GM19240 (cell line): ENCODE data around the gene KIF11.
"Not testable (repeated sequence)": the region's sequence is repeated elsewhere in the genome, so short reads cannot be mapped to it uniquely, and the experiment has no call there.

Experiments
- DNase-seq: peaks from one replicate; pipeline ENCODE4 v3.0.0; 2011; ENCODE audit warnings: low spot score; ENCODE audit not compliant: insufficient read length

Gene KIF11

GRCh38 chr10:92590623-92591549, 2.0 kb upstream of the KIF11 start:
- DNase-seq = no peak

- peak; percentile 60 for DNase-seq
Observed at GRCh38 chr10:92591550-92592022, 1.3 kb upstream of the KIF11 start.

GRCh38 chr10:92593619-92594588, 974 bp downstream of the KIF11 start:
- no peak for DNase-seq

GRCh38 chr10:92595505-92595904, 2.6 kb downstream of the KIF11 start:
- DNase-seq = no peak

GRCh38 chr10:92598321-92598720, 5.4 kb downstream of the KIF11 start:
- DNase-seq = no peak

- no peak for DNase-seq
Observed at GRCh38 chr10:92604841-92605240, 11.9 kb downstream of the KIF11 start.

- no peak for DNase-seq
Observed at GRCh38 chr10:92615515-92615914, 22.6 kb downstream of the KIF11 start.

- DNase-seq = no peak
Observed at GRCh38 chr10:92619368-92619767, 26.4 kb downstream of the KIF11 start.

- no peak for DNase-seq
Observed at GRCh38 chr10:92627845-92628480, 35.0 kb downstream of the KIF11 start.

- DNase-seq = no peak
Observed at GRCh38 chr10:92629945-92630344, 37.0 kb downstream of the KIF11 start.

GRCh38 chr10:92638037-92638436, 45.1 kb downstream of the KIF11 start:
- no peak for DNase-seq

GRCh38 chr10:92640107-92640506, 47.2 kb downstream of the KIF11 start:
- DNase-seq = no peak

- DNase-seq = no peak
Observed at GRCh38 chr10:92641492-92641891, 48.6 kb downstream of the KIF11 start.

- no peak for DNase-seq
Observed at GRCh38 chr10:92644921-92645320, 52.0 kb downstream of the KIF11 start.

- not testable (repeated sequence) for DNase-seq
Observed at GRCh38 chr10:92650864-92651263, 57.9 kb downstream of the KIF11 start.

GRCh38 chr10:92655426-92655825, 62.5 kb downstream of the KIF11 start:
- DNase-seq = no peak

GRCh38 chr10:92656266-92656961, 63.5 kb downstream of the KIF11 start:
- DNase-seq = no peak

GRCh38 chr10:92657024-92657423, 64.1 kb downstream of the KIF11 start:
- DNase-seq = no peak

- DNase-seq = no peak
Observed at GRCh38 chr10:92662848-92663247, 69.9 kb downstream of the KIF11 start.

GRCh38 chr10:92664322-92664721, 71.4 kb downstream of the KIF11 start:
- DNase-seq = no peak

- no peak for DNase-seq
Observed at GRCh38 chr10:92667078-92667477, 74.1 kb downstream of the KIF11 start.
